HUES64 (cell line): ENCODE results near the gene ZNF512.
A peak's percentile ranks its signal among the peaks of the same experiment; 100 is the strongest.
"Not testable (repeated sequence)": the region's sequence is repeated elsewhere in the genome, so short reads cannot be mapped to it uniquely, and the experiment has no call there.

Source experiments
- H3K27ac ChIP-seq: 2 replicates; pipeline ENCODE4 v1.7.0; 2013; ENCODE audit warnings: low read depth, low read length, inconsistent platforms
- H3K27me3 ChIP-seq: 2 replicates; pipeline ENCODE4 v1.6.1; 2013; ENCODE audit warnings: mild to moderate bottlenecking, low read length; ENCODE audit not compliant: insufficient read depth
- H3K36me3 ChIP-seq: 2 replicates; pipeline ENCODE4 v1.6.1; 2013; ENCODE audit warnings: mild to moderate bottlenecking, low read length; ENCODE audit not compliant: insufficient read depth
- H3K4me1 ChIP-seq: 2 replicates; pipeline ENCODE4 v1.6.1; 2013; ENCODE audit warnings: mild to moderate bottlenecking, low read length, moderate library complexity; ENCODE audit not compliant: insufficient read depth
- H3K4me3 ChIP-seq: 2 replicates; pipeline ENCODE4 v1.5.1; 2013; ENCODE audit warnings: mild to moderate bottlenecking, low read length, moderate library complexity
- H3K9ac ChIP-seq: 2 replicates; pipeline ENCODE4 v1.6.1; 2013; ENCODE audit warnings: mild to moderate bottlenecking, low read depth, low read length
- H3K9me3 ChIP-seq: 2 replicates; pipeline ENCODE4 v1.6.1; 2013; ENCODE audit warnings: low read depth, low read length; ENCODE audit not compliant: insufficient read depth
- WGBS: fragments of 150-250, 120-280 bp; methylation state at CpG from one replicate; pipeline ENCODE4 v1.1.7; 2013; ENCODE audit warnings: missing lambda C conversion rate; 5-methylcytosine and 5-hydroxymethylcytosine counted together

ZNF512 gene

DNA sequence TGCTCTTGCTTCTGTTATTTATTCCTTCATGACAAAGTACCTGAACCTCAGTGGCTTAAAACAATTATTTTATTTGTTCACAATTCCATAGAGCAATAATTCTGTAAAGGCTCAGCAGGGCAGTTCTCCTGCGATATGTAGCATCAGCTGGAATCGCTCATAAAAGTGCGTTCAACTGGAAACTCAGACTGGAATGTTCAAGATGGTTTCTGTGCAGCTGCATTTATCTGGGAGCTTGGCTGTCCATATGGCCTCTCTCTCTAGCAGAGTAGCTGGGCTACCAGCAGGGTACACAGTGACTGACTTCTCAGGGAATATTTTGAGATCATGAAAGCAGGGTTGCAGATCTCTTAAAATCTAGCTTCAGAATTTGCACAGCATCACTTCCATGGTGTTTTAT lies 32.5 kb downstream of the ZNF512 start:
- 96% methylated on average over 3 of the region's 3 CpGs for WGBS
- no peak overlapping the region for H3K27ac ChIP-seq

DNA sequence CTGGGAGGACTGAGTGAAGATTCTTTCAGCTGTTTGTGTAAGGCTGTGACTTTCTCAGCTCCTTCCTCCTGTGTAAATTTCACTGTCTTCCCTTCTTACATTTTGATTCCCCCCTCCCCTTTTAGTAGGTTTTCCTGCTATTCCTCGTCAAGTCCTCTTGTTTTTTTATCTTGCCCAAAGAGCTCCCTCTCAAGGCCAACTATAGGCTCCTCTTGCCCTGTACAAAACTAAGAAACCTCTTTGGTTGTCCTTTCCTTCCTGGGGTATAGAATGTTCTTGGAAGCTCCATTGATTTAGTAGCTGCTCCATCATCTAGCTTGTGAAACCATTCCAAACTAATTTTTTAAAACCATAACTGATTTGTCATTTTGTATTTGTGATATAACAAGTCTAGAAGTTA lies 38.7 kb downstream of the ZNF512 start:
- H3K9me3 ChIP-seq, result no peaks in the 10 kb centered on the region
- peaks cover 74% of the 10 kb centered on the region for H3K36me3 ChIP-seq
- no peaks in the 10 kb centered on the region for H3K27me3 ChIP-seq
- no peak overlapping the region; the same call in 1 of the 2 replicates for H3K27ac ChIP-seq
- WGBS, result 93% methylated on average over 1 of the region's 1 CpG
- H3K4me1 ChIP-seq, result peaks cover 21% of the 10 kb centered on the region; the same call in 1 of the 2 replicates
- no peak overlapping the region for H3K4me3 ChIP-seq
- H3K9ac ChIP-seq, result no peak overlapping the region

More for the DNA sequence above, 32.5 kb downstream of the ZNF512 start:
- Histone ChIP-seq H3K4me1 (no peaks in the 10 kb centered on the region), H3K27me3 (no peaks in the 10 kb centered on the region), H3K9me3 (no peaks in the 10 kb centered on the region), H3K4me3 (no peak overlapping the region), H3K36me3 (peaks cover 89% of the 10 kb centered on the region), H3K9ac (no peak overlapping the region)

DNA sequence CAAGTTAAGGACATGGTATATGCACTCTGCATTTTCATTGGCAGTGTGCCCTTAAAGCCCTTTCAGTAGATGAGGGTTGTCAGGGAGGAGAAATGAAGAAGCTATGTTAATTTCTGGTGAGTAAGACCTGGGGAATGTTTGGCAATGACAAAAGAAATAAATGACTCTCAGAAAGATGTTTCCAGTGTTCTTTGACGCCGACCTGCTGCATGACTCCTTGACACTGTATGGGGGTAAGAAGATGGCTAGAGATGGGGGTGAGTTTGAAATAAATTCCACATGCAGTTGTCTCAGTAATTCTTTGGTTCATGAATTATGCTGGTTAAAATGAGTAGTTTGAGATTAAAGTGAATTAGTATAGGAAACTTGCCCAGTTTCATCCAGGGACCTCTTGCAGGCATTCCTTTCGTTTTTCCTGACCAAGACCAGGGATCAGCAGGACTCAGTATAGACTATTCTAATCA lies 40.1 kb downstream of the ZNF512 start:
- Histone ChIP-seq H3K27me3 (no peaks in the 10 kb centered on the region), H3K9me3 (no peaks in the 10 kb centered on the region), H3K36me3 (peaks cover 60% of the 10 kb centered on the region), H3K27ac (peak overlapping the region; percentile 83), H3K4me3 (no peak overlapping the region; the same call in 1 of the 2 replicates), H3K9ac (no peak overlapping the region), H3K4me1 (peaks cover 24% of the 10 kb centered on the region; the same call in 1 of the 2 replicates)
- 58% methylated on average over 3 of the region's 3 CpGs for WGBS

DNA sequence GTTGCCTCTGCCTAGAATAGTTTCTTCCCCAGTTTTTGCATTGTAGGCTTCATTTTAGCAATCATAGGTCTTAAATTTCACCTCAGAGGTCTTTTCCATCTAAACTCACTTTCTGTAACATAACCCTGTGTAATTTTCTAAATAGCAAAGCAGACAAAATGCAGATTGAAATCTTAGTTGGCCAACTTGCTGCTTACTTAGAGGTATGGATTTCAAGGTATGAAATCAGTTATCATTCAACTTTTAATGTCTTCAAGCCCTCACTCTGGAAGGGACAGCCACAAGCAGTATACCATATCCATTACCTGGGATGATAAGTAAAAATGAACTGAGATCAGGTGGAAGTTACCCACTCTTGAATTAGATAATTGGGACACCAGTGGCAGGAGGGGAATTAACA lies 42.1 kb downstream of the ZNF512 start:
- Histone ChIP-seq H3K27ac (no peak overlapping the region), H3K4me3 (no peak overlapping the region), H3K36me3 (peaks cover 40% of the 10 kb centered on the region), H3K9ac (no peak overlapping the region), H3K27me3 (no peaks in the 10 kb centered on the region), H3K4me1 (peaks cover 27% of the 10 kb centered on the region; the same call in 1 of the 2 replicates), H3K9me3 (no peaks in the 10 kb centered on the region)

DNA sequence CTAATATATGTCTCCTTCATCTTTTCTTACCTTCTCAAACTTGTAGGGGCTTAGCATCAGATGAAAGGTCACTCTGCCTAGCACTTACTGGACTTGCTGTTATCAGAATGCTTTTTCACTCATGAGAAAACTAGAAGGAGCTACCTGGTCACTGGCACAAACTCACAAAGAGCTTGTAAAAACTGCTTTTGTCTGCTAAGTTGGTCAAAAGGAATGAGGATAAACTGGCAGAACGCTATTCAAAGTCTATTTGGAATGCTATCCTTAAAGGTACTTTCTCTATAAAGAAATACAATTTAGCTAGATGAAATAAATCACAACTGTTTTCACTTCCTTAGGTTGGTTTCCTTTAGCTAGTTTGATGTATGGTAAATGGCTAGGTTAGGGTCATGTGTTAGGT lies 43.5 kb downstream of the ZNF512 start:
- not testable (repeated sequence) for H3K9ac ChIP-seq, H3K9me3 ChIP-seq, H3K27me3 ChIP-seq, H3K27ac ChIP-seq, H3K4me3 ChIP-seq
- 100% methylated on average over 1 of the region's 1 CpG for WGBS
- peaks cover 38% of the 10 kb centered on the region for H3K36me3 ChIP-seq
- H3K4me1 ChIP-seq, result peaks cover 27% of the 10 kb centered on the region; the same call in 1 of the 2 replicates

DNA sequence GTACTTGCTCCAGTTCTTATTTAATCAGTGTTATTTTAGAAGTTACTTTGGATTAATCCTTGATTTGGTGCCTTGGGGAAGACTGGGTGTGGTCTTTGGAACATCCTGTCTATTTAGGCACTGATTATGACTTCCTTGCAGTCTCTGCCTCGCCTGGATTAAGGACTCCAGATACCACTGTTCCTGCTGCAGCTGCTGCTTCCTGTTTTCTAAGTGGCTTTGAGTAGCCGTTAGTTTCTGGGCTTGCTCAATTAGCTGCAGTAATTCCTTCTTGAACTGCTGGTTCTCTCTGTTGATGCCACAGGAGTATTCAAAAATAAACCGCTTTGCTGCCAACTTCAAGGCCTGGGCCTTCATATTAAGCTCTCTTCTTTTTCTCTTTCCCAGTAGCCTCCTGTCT lies 44.1 kb downstream of the ZNF512 start:
- WGBS, result 81% methylated on average over 3 of the region's 3 CpGs
- H3K27me3 ChIP-seq, H3K9me3 ChIP-seq, H3K4me3 ChIP-seq, H3K9ac ChIP-seq, H3K27ac ChIP-seq: not testable (repeated sequence)
- Histone ChIP-seq H3K4me1 (peaks cover 24% of the 10 kb centered on the region; the same call in 1 of the 2 replicates), H3K36me3 (peaks cover 38% of the 10 kb centered on the region)

DNA sequence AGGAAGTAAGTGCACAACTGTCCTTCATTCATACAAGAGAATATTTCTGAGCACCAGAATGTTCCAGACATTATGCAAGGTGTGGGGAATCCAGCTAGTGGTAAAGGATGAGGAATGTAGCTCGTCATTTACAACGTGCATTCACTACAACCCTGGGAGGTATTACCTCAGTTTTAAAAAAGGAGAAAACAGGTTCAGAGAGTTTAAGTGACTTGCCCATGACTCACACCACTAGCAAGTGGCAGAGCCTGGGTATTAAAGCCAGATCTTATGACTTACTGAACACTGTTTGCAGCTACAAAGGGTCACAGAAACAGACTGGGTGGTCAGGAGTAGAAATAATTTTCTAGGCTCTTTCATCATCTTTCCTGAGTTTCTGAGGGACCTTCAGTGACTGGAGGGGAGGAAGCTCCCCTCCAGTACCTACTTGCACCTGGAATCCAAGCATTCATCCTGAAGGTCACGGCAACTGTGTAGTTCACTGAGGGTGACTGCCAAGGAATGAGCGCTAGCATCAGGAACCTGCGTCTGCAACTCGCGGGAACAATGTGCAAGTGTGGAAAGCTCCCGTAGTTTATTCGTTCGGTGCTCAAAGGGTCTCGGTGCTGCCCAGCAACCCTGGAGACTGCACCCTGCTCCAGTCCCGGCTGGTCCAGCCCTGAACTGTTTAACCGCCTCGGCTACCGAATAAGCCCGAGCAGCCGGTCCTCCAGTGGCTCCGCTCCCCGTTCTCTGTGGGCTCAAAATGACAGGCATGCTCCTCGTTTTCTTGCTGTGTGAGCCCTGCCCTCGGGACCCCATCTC lies 45.3 kb downstream of the ZNF512 start:
- peak overlapping the region; percentile 97 for H3K9ac ChIP-seq
- no peak overlapping the region; the same call in 1 of the 2 replicates for H3K27ac ChIP-seq
- peaks cover 38% of the 10 kb centered on the region for H3K36me3 ChIP-seq
- H3K9me3 ChIP-seq, result no peaks in the 10 kb centered on the region
- H3K27me3 ChIP-seq, result no peaks in the 10 kb centered on the region
- 7% methylated on average over 21 of the region's 21 CpGs for WGBS
- peak overlapping the region; percentile 90 for H3K4me3 ChIP-seq
- H3K4me1 ChIP-seq, result peaks cover 12% of the 10 kb centered on the region; the same call in 1 of the 2 replicates

DNA sequence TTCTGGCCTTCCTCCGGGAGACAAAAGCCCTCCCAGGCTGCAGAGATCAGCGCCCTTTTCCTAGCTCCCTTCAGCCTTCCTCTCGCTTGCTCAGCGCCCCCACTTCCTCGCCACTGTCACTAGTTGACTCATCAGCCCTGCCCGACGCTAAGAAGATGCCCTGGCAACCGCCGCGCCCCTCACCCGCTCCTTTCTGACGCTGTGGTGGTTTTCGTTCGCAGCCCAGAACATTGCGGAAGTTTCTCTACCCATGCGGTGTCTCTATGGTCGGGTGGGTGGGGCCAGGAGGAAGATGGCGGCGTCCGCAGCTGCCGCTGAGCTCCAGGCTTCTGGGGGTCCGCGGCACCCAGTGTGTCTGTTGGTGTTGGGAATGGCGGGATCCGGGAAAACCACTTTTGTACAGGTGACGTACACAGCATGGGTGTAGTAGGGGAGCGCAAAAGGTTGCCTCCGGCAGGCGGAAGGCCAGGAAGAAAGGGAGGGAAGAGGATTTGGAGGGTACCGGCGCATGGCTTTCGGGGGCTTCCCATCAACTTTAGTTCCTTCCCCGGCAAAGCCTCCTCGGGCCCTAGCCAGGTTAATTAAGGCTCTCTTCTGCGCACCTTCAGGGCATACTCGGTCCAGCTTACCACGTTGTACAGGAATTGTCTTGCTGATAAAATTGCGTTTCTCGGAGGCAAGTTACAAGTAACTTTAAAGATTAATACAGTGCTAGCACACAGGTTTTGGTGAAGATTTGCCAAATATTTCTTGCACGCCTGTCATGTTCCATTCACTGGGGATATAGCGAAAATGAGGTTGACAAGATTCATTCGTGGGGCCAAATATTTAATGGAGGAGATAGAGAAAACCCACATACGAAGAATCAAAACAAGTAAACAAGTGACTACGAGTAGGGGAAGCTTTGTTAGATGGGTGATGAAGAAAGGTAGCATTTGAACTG lies 46.2 kb downstream of the ZNF512 start, which contains the start of the genes CCDC121 and GPN1:
TSS of gene CCDC121 (minus strand) at position 246 of the 943 bp plus-strand sequence. CDS start 1,213 bp downstream, outside the sequence.
TSS of gene GPN1 (plus strand) at position 284 of the 943 bp plus-strand sequence. CDS start at position 293, 9 bp downstream.
- 3% methylated on average over 44 of the region's 44 CpGs for WGBS
- peaks cover 6% of the 10 kb centered on the region; the same call in 1 of the 2 replicates for H3K4me1 ChIP-seq
- H3K4me3 ChIP-seq, result peak within 1 kb of the TSS; percentile 90
- peaks cover 35% of the 10 kb centered on the region for H3K36me3 ChIP-seq
- H3K9ac ChIP-seq, result peak within 1 kb of the TSS; percentile 97
- H3K9me3 ChIP-seq, result no peaks in the 10 kb centered on the region
- no peaks in the 10 kb centered on the region for H3K27me3 ChIP-seq
- peak within 1 kb of the TSS; percentile 61; the same call in 1 of the 2 replicates for H3K27ac ChIP-seq

DNA sequence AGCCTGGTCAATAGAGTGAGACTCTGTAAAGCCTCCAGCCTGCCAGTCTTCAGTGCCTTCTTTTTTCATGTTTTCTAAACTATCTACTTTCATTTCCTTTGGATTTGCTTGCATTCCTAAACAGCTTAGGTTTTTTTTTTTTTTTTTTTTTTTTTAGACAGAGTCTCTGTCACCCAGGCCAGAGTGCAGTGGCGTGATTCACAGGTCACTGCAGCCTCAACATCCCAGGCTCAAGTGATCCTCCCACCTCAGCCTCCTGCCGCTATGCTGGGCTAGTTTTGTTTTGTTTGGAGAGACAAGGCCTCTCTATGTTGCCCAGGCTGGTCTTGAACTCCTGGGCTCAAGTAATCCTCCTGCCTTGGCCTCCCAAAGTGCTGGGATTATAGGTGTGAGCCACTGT lies 47.4 kb downstream of the ZNF512 start:
- not testable (repeated sequence) for H3K9ac ChIP-seq, H3K4me1 ChIP-seq, H3K27me3 ChIP-seq, H3K9me3 ChIP-seq, H3K4me3 ChIP-seq, H3K27ac ChIP-seq
- H3K36me3 ChIP-seq, result peaks cover 47% of the 10 kb centered on the region
- WGBS, result 94% methylated on average over 2 of the region's 2 CpGs

DNA sequence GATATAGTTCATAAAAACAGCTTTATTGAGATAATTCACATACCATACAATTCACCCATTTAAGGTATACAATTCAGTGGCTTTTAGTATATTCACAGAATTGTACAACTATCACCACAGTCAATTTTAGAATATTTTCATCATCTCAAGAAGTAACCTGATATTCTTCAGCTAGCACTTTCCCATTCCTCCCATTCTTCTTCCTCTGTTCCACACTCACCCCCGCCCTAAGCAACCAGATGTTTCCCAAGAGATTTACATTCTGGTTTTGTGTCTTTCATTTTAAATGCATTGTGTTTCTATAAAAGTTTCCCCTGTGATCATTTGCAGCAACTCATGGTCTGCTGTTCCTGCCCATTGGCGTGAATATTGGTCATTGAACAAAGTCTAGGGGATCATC lies 51.4 kb downstream of the ZNF512 start:
- H3K9ac ChIP-seq, result no peak overlapping the region
- no peaks in the 10 kb centered on the region for H3K27me3 ChIP-seq
- no peaks in the 10 kb centered on the region for H3K4me1 ChIP-seq
- 95% methylated on average over 2 of the region's 2 CpGs for WGBS
- H3K4me3 ChIP-seq, result no peak overlapping the region
- no peaks in the 10 kb centered on the region for H3K9me3 ChIP-seq
- H3K27ac ChIP-seq, result no peak overlapping the region
- H3K36me3 ChIP-seq, result peaks cover 87% of the 10 kb centered on the region
